ENCODE results near the gene FAN1. TPM values are rescaled to one million over a fixed set of nuclear protein-coding genes. Genes with fewer than 3 reads are reported as not detected.
"Not testable (repeated sequence)": the region's sequence is repeated elsewhere in the genome, so short reads cannot be mapped to it uniquely, and the experiment has no call there.

The FAN1 gene
- total and polyA plus RNA-seq, 7 experiments from 2014 or later, result 9.6 to 29.5 (median 25.6) TPM

DNA sequence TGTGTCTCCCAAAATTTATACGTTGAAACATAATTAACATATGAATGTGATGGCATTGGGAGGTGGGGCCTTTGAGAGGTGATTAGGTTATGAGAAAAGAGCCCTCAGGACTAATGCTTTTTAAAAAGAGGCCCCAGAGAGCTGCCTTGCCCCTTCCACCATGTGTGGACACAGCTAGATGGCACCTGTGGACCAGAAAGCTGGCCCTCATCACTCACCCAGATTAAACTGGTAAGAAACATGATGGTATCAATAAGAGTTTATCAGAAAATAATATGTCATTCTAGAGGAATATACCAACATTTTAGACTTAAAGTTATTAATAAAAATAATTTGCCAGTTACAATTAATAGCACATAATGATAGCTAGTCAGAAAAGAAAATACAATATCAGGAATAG lies 25.2 kb upstream of the FAN1 start:
- Histone ChIP-seq H3K4me3 (ENCODE audit: low read length) (no peak overlapping the region), H3K4me1 (ENCODE audit: control insufficient read depth in 2 of 2, insufficient read depth in 2 of 2, low read length in 2 of 2) (no peaks in the 10 kb centered on the region), H3K36me3 (ENCODE audit: control insufficient read depth in 2 of 3, insufficient read depth in 3 of 3, low read length in 3 of 3) (no peaks in the 10 kb centered on the region), H3K27ac (ENCODE audit: low read depth, low read length) (no peak overlapping the region), H3K27me3 (ENCODE audit: control insufficient read depth in 2 of 2, insufficient read depth in 2 of 2, low read length in 2 of 2) (no peaks in the 10 kb centered on the region), H3K9me3 (ENCODE audit: control insufficient read depth in 2 of 3, low read length in 3 of 3) (no peaks in the 10 kb centered on the region)
- ATAC-seq (no peak), DNase-seq (no peak)
- peaks cover 2 to 43% (median 13%) of the 10 kb centered on the region in 7 donors for H3K4me1 Mint-ChIP-seq
- POLR2A ChIA-PET, result no interaction called here
- peaks cover 0 to 9% (median 2%) of the 10 kb centered on the region in 11 donors for H3K9me3 Mint-ChIP-seq
- H3K4me3 Mint-ChIP-seq, result no peak overlapping the region
- no peaks in the 10 kb centered on the region for H3K27me3 Mint-ChIP-seq
- intact Hi-C loops (cut with micrococcal nuclease), result no loop called here
- H3K36me3 Mint-ChIP-seq, result peaks cover 5 to 28% (median 14%) of the 10 kb centered on the region in 5 donors
- no peak overlapping the region for H3K27ac Mint-ChIP-seq
- CTCF ChIA-PET, result no interaction called here

DNA sequence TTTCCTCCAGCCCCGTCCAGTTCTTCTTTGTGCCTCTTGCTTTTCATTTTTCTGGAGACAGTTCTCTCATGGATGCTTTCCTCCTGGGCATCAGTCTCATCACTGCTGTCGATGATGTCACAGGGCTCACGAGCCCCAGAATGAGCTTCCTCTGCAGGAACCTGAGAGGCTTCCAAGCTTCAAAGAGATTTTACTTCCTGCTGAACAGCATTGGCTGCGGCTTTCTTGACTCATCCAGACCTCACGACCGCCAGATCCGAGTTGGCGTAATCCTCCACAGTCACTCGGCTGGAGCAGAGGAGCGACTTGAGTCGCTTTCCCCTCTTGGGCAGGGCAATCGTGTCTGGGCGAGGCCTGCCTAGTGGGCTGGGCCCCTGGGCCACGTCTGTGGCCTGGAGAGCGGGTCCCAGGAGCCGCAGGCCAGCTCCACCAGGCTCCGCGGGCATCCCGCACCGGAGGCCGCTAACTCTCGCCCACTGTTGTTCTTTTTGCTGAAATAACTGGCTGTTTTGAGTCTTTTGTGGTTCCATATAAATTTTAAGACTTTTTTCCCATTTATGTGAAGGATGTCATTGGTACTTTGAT lies 20.8 kb upstream of the FAN1 start:
- Histone ChIP-seq H3K4me3 (ENCODE audit: low read length) (no peak overlapping the region), H3K9me3 (ENCODE audit: control insufficient read depth in 2 of 3, low read length in 3 of 3) (no peaks in the 10 kb centered on the region), H3K27ac (ENCODE audit: low read depth, low read length) (no peak overlapping the region), H3K4me1 (ENCODE audit: control insufficient read depth in 2 of 2, insufficient read depth in 2 of 2, low read length in 2 of 2) (no peaks in the 10 kb centered on the region), H3K27me3 (ENCODE audit: control insufficient read depth in 2 of 2, insufficient read depth in 2 of 2, low read length in 2 of 2) (no peaks in the 10 kb centered on the region), H3K36me3 (ENCODE audit: control insufficient read depth in 2 of 3, insufficient read depth in 3 of 3, low read length in 3 of 3) (no peaks in the 10 kb centered on the region)
- H3K27me3 Mint-ChIP-seq, result no peaks in the 10 kb centered on the region
- peaks cover 0 to 29% (median 8%) of the 10 kb centered on the region in 5 donors for H3K36me3 Mint-ChIP-seq
- DNase-seq, result peak in 7 of 9 donors; percentile 16 to 41 (median 31)
- ATAC-seq, result peak; percentile 76
- H3K4me1 Mint-ChIP-seq, result peaks cover 2 to 34% (median 13%) of the 10 kb centered on the region in 7 donors
- peak overlapping the region in 4 of 9 donors; percentile 10 to 50 (median 48) for H3K27ac Mint-ChIP-seq
- ChIA-PET POLR2A (no interaction called here), CTCF (no interaction called here)
- intact Hi-C loops (cut with micrococcal nuclease), result loop anchor here in 1 of 2 donors (2.0 kb wide), 1 partner anchor 20 kb away; the partner anchor contains the start of gene FAN1
- H3K4me3 Mint-ChIP-seq, result peak overlapping the region in 5 of 10 donors; percentile 7 to 58 (median 28)
- H3K9me3 Mint-ChIP-seq, result peaks cover 0 to 9% (median 2%) of the 10 kb centered on the region in 11 donors

DNA sequence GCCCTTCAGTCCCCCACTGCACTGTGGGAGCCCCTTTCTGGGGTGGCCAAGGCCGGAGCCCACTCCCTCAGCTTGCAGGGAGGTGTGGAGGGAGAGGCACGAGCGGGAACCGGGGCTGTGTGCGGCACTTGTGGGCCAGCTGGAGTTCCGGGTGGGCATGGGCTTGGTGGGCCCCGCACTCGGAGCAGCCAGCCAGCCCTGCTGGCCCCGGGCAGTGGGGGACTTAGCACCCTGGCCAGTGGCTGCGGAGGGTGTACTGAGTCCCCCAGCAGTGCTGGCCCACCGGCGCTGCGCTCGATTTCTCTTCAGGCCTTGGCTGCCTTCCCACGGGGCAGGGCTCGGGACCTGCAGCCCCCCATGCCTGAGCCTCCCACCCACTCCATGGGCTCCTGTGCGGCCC lies 20.0 kb upstream of the FAN1 start:
- DNase-seq; CTCF ChIA-PET; H3K9me3 Mint-ChIP-seq; ATAC-seq; H3K4me3 ChIP-seq (ENCODE audit: low read length); H3K9me3 ChIP-seq (ENCODE audit: control insufficient read depth in 2 of 3, low read length in 3 of 3); H3K4me3 Mint-ChIP-seq; H3K27ac Mint-ChIP-seq; H3K36me3 ChIP-seq (ENCODE audit: control insufficient read depth in 2 of 3, insufficient read depth in 3 of 3, low read length in 3 of 3); H3K27me3 ChIP-seq (ENCODE audit: control insufficient read depth in 2 of 2, insufficient read depth in 2 of 2, low read length in 2 of 2); H3K27me3 Mint-ChIP-seq; POLR2A ChIA-PET; H3K27ac ChIP-seq (ENCODE audit: low read depth, low read length); H3K4me1 ChIP-seq (ENCODE audit: control insufficient read depth in 2 of 2, insufficient read depth in 2 of 2, low read length in 2 of 2): not testable (repeated sequence)
- peaks cover 0 to 29% (median 8%) of the 10 kb centered on the region in 5 donors for H3K36me3 Mint-ChIP-seq
- H3K4me1 Mint-ChIP-seq, result peaks cover 2 to 38% (median 13%) of the 10 kb centered on the region in 7 donors
- intact Hi-C loops (cut with micrococcal nuclease), result loop anchor here in 1 of 2 donors (2.0 kb wide), 1 partner anchor 19 kb away; the partner anchor contains the start of gene FAN1

DNA sequence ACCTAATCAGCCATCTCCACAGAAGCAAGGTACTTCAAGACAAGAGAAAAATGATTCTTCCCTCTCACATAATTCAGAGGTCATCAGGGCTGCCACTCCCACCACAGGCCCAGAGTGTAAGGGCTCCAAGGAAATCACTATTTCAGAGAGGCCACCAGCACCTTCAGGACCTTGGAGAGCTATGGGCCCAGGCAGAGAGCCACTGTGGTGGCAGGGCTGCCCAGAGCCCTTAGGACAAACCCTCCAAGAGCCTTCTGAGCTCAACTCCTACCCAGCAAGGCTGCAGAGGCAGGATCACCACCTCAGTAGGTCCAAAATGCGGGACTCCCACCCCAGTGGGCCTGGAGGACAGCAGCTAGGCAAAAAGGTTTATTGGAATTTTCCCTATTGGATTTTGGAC lies 17.9 kb upstream of the FAN1 start:
- intact Hi-C loops (cut with micrococcal nuclease), result no loop called here
- Mint-ChIP-seq H3K27ac (no peak overlapping the region), H3K4me1 (peaks cover 0 to 33% (median 13%) of the 10 kb centered on the region in 7 donors), H3K36me3 (peaks cover 0 to 15% (median 0%) of the 10 kb centered on the region in 5 donors), H3K27me3 (no peaks in the 10 kb centered on the region), H3K9me3 (peaks cover 0 to 3% (median 0%) of the 10 kb centered on the region in 11 donors), H3K4me3 (no peak overlapping the region)
- Histone ChIP-seq H3K36me3 (ENCODE audit: control insufficient read depth in 2 of 3, insufficient read depth in 3 of 3, low read length in 3 of 3) (no peaks in the 10 kb centered on the region), H3K4me1 (ENCODE audit: control insufficient read depth in 2 of 2, insufficient read depth in 2 of 2, low read length in 2 of 2) (no peaks in the 10 kb centered on the region), H3K27ac (ENCODE audit: low read depth, low read length) (no peak overlapping the region), H3K9me3 (ENCODE audit: control insufficient read depth in 2 of 3, low read length in 3 of 3) (no peaks in the 10 kb centered on the region), H3K4me3 (ENCODE audit: low read length) (no peak overlapping the region), H3K27me3 (ENCODE audit: control insufficient read depth in 2 of 2, insufficient read depth in 2 of 2, low read length in 2 of 2) (no peaks in the 10 kb centered on the region)
- ChIA-PET POLR2A (no interaction called here), CTCF (no interaction called here)
- DNase-seq (no peak), ATAC-seq (no peak)

DNA sequence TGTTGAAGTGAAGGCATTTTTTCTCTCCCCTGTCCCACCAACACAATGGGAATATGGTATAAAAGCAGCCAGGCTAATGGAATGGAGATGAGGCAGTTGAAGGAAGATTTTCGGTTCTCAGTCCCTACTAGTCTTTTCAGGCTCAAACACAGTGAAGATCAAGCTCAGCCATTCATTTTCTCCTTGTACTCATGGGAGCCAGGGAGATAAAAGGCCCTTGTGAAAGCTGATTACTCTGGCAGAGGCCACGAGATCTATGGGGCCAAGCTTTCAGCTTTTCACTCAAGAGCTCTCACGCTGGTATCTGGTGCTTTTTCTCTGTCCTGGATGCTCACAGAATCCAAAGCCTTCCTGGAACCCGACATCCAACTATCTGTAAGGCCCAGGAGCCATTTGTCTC lies 14.5 kb upstream of the FAN1 start:
- no peak for ATAC-seq

DNA sequence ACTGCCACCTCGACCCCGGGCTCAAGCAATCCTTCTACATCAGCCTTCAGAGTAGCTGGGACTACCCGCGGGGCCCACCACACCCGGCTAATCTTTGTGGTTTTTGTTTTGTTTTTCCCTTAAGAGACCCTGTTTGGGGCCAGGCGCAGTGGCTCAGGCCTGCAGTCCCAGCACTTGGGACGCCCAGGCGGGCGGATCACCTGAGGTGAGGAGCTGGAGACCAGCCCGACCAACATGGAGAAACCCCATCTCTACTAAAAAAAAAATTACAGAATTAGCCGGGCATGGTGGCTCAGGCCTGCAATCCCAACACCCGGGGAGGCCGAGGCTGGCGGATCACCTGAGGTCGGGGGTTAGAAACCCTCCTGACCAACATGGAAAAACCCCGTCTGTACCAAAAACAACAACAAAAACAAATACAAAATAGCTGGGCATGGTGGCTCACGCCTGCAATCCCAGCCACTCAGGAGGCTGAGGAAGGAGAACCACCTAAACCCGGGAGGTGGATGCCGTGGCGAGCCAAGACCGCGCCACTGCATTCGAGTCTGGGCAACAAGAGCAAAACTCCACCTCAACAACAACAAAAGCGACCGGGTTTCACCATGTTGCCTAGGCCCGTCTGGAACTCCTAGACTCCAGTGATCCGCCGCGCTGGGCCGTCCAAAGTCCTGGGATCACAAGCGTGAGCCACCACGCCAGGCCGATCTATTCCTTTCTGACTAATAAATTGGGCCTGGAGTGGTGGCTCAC lies 8.1 kb upstream of the FAN1 start:
- intact Hi-C loops (cut with micrococcal nuclease), result no loop called here
- H3K9me3 ChIP-seq (ENCODE audit: control insufficient read depth in 2 of 3, low read length in 3 of 3), result no peaks in the 10 kb centered on the region
- no peaks in the 10 kb centered on the region for H3K4me1 ChIP-seq (ENCODE audit: control insufficient read depth in 2 of 2, insufficient read depth in 2 of 2, low read length in 2 of 2)
- Mint-ChIP-seq H3K27me3 (no peaks in the 10 kb centered on the region), H3K4me3 (no peak overlapping the region), H3K36me3 (peaks cover 0 to 4% (median 0%) of the 10 kb centered on the region in 5 donors), H3K27ac (no peak overlapping the region), H3K9me3 (no peaks in the 10 kb centered on the region), H3K4me1 (no peaks in the 10 kb centered on the region)
- no peaks in the 10 kb centered on the region for H3K36me3 ChIP-seq (ENCODE audit: control insufficient read depth in 2 of 3, insufficient read depth in 3 of 3, low read length in 3 of 3)
- H3K27ac ChIP-seq (ENCODE audit: low read depth, low read length), result no peak overlapping the region
- ATAC-seq (no peak), DNase-seq (no peak)
- CTCF ChIA-PET, result interaction anchor here (1.4 kb wide), 1 partner anchor 234 kb away, joined by 5 read pairs; no protein-coding TSS in a partner anchor
- H3K4me3 ChIP-seq (ENCODE audit: low read length), result no peak overlapping the region
- POLR2A ChIA-PET, result no interaction called here
- H3K27me3 ChIP-seq (ENCODE audit: control insufficient read depth in 2 of 2, insufficient read depth in 2 of 2, low read length in 2 of 2), result no peaks in the 10 kb centered on the region

More for the DNA sequence above, 14.5 kb upstream of the FAN1 start:
- Histone ChIP-seq H3K4me3 (ENCODE audit: low read length) (no peak overlapping the region), H3K36me3 (ENCODE audit: control insufficient read depth in 2 of 3, insufficient read depth in 3 of 3, low read length in 3 of 3) (no peaks in the 10 kb centered on the region), H3K27me3 (ENCODE audit: control insufficient read depth in 2 of 2, insufficient read depth in 2 of 2, low read length in 2 of 2) (no peaks in the 10 kb centered on the region), H3K9me3 (ENCODE audit: control insufficient read depth in 2 of 3, low read length in 3 of 3) (no peaks in the 10 kb centered on the region), H3K27ac (ENCODE audit: low read depth, low read length) (no peak overlapping the region), H3K4me1 (ENCODE audit: control insufficient read depth in 2 of 2, insufficient read depth in 2 of 2, low read length in 2 of 2) (no peaks in the 10 kb centered on the region)
- DNase-seq, result no peak
- Mint-ChIP-seq H3K4me1 (peaks cover 0 to 12% (median 0%) of the 10 kb centered on the region in 7 donors), H3K27me3 (no peaks in the 10 kb centered on the region), H3K4me3 (no peak overlapping the region), H3K27ac (no peak overlapping the region), H3K9me3 (peaks cover 0 to 3% (median 0%) of the 10 kb centered on the region in 11 donors), H3K36me3 (peaks cover 0 to 8% (median 0%) of the 10 kb centered on the region in 5 donors)
- intact Hi-C loops (cut with micrococcal nuclease), result no loop called here
- ChIA-PET POLR2A (no interaction called here), CTCF (no interaction called here)

All from naive thymus-derived CD4-positive, alpha-beta T cell (primary cell).